Coronary artery (tissue), 2 donors: ENCODE results near the gene PITPNC1.

Experiments
- DNase-seq: peaks from one replicate; pipeline ENCODE4 v3.0.0-alpha.2; 2017; ENCODE audit warnings: low spot score
- H3K27ac ChIP-seq, 2 donors: fragments of 200-600 bp; sonication (generic); one replicate each; pipeline ENCODE4 v1.5.1; 2016 to 2019
- H3K4me3 ChIP-seq: fragments of 200-600 bp; sonication (generic); 2 replicates; pipeline ENCODE4 v1.5.1; 2016; ENCODE audit warnings: mild to moderate bottlenecking, moderate library complexity
- CTCF ChIP-seq: fragments of 200-600 bp; sonication (generic); IDR thresholded peaks from one replicate; pipeline ENCODE4 v1.5.1; 2019; ENCODE audit warnings: antibody characterized with exemption

PITPNC1 gene

GRCh38 chr17:67666710-67667109 lies 289.6 kb downstream of the PITPNC1 start:
- H3K27ac ChIP-seq = no peak overlapping the region
- no peak for DNase-seq
- TF ChIP-seq CTCF = no peak
- H3K4me3 ChIP-seq = no peak overlapping the region

GRCh38 chr17:67671493-67671892 lies 294.4 kb downstream of the PITPNC1 start:
- Histone ChIP-seq H3K27ac (no peak overlapping the region), H3K4me3 (no peak overlapping the region)
- no peak for DNase-seq
- no peak for TF ChIP-seq CTCF

- Histone ChIP-seq H3K27ac (no peak overlapping the region), H3K4me3 (no peak overlapping the region)
- TF ChIP-seq CTCF = no peak
- no peak for DNase-seq
Measured at GRCh38 chr17:67672592-67673335, 295.7 kb downstream of the PITPNC1 start.

GRCh38 chr17:67675481-67675880 lies 298.4 kb downstream of the PITPNC1 start:
- no peak for DNase-seq
- no peak for TF ChIP-seq CTCF
- H3K27ac ChIP-seq = no peak overlapping the region
- no peak overlapping the region for H3K4me3 ChIP-seq

- H3K27ac ChIP-seq = no peak overlapping the region
- no peak for TF ChIP-seq CTCF
- no peak overlapping the region for H3K4me3 ChIP-seq
- no peak for DNase-seq
Measured at GRCh38 chr17:67676305-67676704, 299.2 kb downstream of the PITPNC1 start.

GRCh38 chr17:67678414-67678813 lies 301.3 kb downstream of the PITPNC1 start:
- no peak overlapping the region for H3K27ac ChIP-seq
- H3K4me3 ChIP-seq = no peak overlapping the region
- TF ChIP-seq CTCF = no peak
- no peak for DNase-seq

GRCh38 chr17:67679225-67679624 lies 302.1 kb downstream of the PITPNC1 start:
- TF ChIP-seq CTCF = no peak
- no peak overlapping the region for H3K27ac ChIP-seq
- no peak overlapping the region for H3K4me3 ChIP-seq
- no peak for DNase-seq
